ENCODE results near the gene C17orf100. TPM values are rescaled to one million over a fixed set of nuclear protein-coding genes. Genes with fewer than 3 reads are reported as not detected.
"Not testable (repeated sequence)": the region's sequence is repeated elsewhere in the genome, so short reads cannot be mapped to it uniquely, and the experiment has no call there.

The C17orf100 gene
- total and polyA plus RNA-seq, 10 of the 15 experiments (the other 5 are each of a cell fraction or from before 2014, with no cell fraction given): 0.84 to 4.7 (median 1.8) TPM

GRCh38 chr17:6691546-6691945 lies 40.0 kb downstream of the C17orf100 start:
- Histone ChIP-seq H3K4me2 (ENCODE audit: control insufficient read depth, insufficient read depth) (no peak overlapping the region), H3K4me3 (no peak overlapping the region), H2AFZ (ENCODE audit: control insufficient read depth, low read depth, low read length) (no peak overlapping the region), H3K27me3 (replicated peaks in 1 of 2; ENCODE audit: control insufficient read depth in 2 of 2, insufficient read depth in 2 of 2, low read length in 1 of 2) (no peaks in the 10 kb centered on the region; a peak in 1 of 4 replicates), H3K27ac (ENCODE audit: control insufficient read depth, insufficient read depth) (no peak overlapping the region), H3K79me2 (ENCODE audit: control insufficient read depth, insufficient read depth, low read length) (no peaks in the 10 kb centered on the region), H3K9me3 (replicated peaks; ENCODE audit: control insufficient read depth, insufficient read depth, low read length) (no peaks in the 10 kb centered on the region), H3K9ac (ENCODE audit: control insufficient read depth, insufficient read depth, low read length) (no peak overlapping the region), H3K4me1 (ENCODE audit: control insufficient read depth, insufficient read depth, low read length) (peaks cover 4% of the 10 kb centered on the region), H4K20me1 (ENCODE audit: control insufficient read depth, insufficient read depth) (no peaks in the 10 kb centered on the region), H3K36me3 (ENCODE audit: control insufficient read depth in 2 of 2, insufficient read depth in 2 of 2, low read length in 1 of 2) (no peaks in the 10 kb centered on the region)
- FAIRE-seq (no peak), DNase-seq (ENCODE audit: low read depth, low spot score) (no peak), ATAC-seq (no peak)
- ChIA-PET SMC1A (ENCODE audit: uncharacterized antibody, unreplicated experiment) (interaction anchor here (1.2 kb wide), 1 partner anchor 9 kb away, joined by 3 read pairs; no protein-coding TSS in a partner anchor), POLR2A (interaction anchor here (0.6 to 0.8 kb wide), 2 partner anchors 9 to 25 kb away, joined by 3 to 4 read pairs; no protein-coding TSS in a partner anchor), CTCF (no interaction called here), RAD21 (ENCODE audit: unreplicated experiment) (no interaction called here)
- 5% methylated on average over 3 of the region's 3 CpGs for WGBS (ENCODE audit: insufficient coverage, insufficient replicate concordance, low lambda C conversion rate, missing lambda C conversion rate)
- intact Hi-C loops (cut with micrococcal nuclease; ENCODE audit: unreplicated experiment): no loop called here
- no peak for TF ChIP-seq FOXK2 (IDR thresholded peaks at IDR 0.05)
- no peak for TF ChIP-seq PRDM15 (CRISPR knock-in tag; IDR thresholded peaks at IDR 0.05)
- no peak for TF ChIP-seq ZBTB33 (IDR thresholded peaks at IDR 0.05)
- TF ChIP-seq HDGF (IDR thresholded peaks at IDR 0.05): no peak
- TF ChIP-seq NR2C2 (IDR thresholded peaks at IDR 0.05; ENCODE audit: borderline replicate concordance, control insufficient read depth, insufficient read length, low read depth): no peak
- TF ChIP-seq CBX5 (IDR thresholded peaks at IDR 0.05; ENCODE audit: low read depth): no peak
- no peak for TF ChIP-seq SMAD5 (IDR thresholded peaks at IDR 0.05; ENCODE audit: low read depth)
- in situ Hi-C loops (cut with MboI): no loop called here
- no TSS peak for BruUV-seq (replicated peaks)

GRCh38 chr17:6691958-6692357 lies 40.4 kb downstream of the C17orf100 start:
- H3K4me2 ChIP-seq (ENCODE audit: control insufficient read depth, insufficient read depth): not testable (repeated sequence)
- POLR2A ChIA-PET: interaction anchor here (0.6 to 0.8 kb wide), 2 partner anchors 8 to 25 kb away, joined by 3 to 4 read pairs; no protein-coding TSS in a partner anchor

More at GRCh38 chr17:6691958-6692357, 40.4 kb downstream of the C17orf100 start:
- H3K4me3 ChIP-seq; H2AFZ ChIP-seq (ENCODE audit: control insufficient read depth, low read depth, low read length); H4K20me1 ChIP-seq (ENCODE audit: control insufficient read depth, insufficient read depth); RAD21 ChIA-PET (ENCODE audit: unreplicated experiment); H3K27me3 ChIP-seq (replicated peaks in 1 of 2; ENCODE audit: control insufficient read depth in 2 of 2, insufficient read depth in 2 of 2, low read length in 1 of 2); H3K9me3 ChIP-seq (replicated peaks; ENCODE audit: control insufficient read depth, insufficient read depth, low read length); DNase-seq (ENCODE audit: low read depth, low spot score); ATAC-seq; FAIRE-seq; H3K36me3 ChIP-seq (ENCODE audit: control insufficient read depth in 2 of 2, insufficient read depth in 2 of 2, low read length in 1 of 2); H3K79me2 ChIP-seq (ENCODE audit: control insufficient read depth, insufficient read depth, low read length); BruUV-seq (replicated peaks); intact Hi-C loops (cut with micrococcal nuclease; ENCODE audit: unreplicated experiment); in situ Hi-C loops (cut with MboI); H3K27ac ChIP-seq (ENCODE audit: control insufficient read depth, insufficient read depth); CTCF ChIA-PET; H3K4me1 ChIP-seq (ENCODE audit: control insufficient read depth, insufficient read depth, low read length); H3K9ac ChIP-seq (ENCODE audit: control insufficient read depth, insufficient read depth, low read length): not testable (repeated sequence)
- WGBS (ENCODE audit: insufficient coverage, insufficient replicate concordance, low lambda C conversion rate, missing lambda C conversion rate): 33% methylated on average over 6 of the region's 6 CpGs
- SMC1A ChIA-PET (ENCODE audit: uncharacterized antibody, unreplicated experiment): interaction anchor here (1.2 kb wide), 1 partner anchor 9 kb away, joined by 3 read pairs; no protein-coding TSS in a partner anchor
